Ovary (tissue), 9 donors: ENCODE measurements around the gene HEPACAM. TPM values are rescaled to one million over a fixed set of nuclear protein-coding genes. Genes with fewer than 3 reads are reported as not detected.
A peak's percentile ranks its signal among the peaks of the same experiment; 100 is the strongest.

Experiments used
- DNase-seq, 5 donors: peaks; one replicate each; pipeline ENCODE4 v3.0.0-alpha.2; 2019 to 2020
- H3K27ac ChIP-seq, 2 donors: fragments of 200-600 bp; one replicate each; pipeline versions ENCODE4 v1.5.1 to v1.8.0; 2019 to 2022
- H3K27me3 ChIP-seq: fragments of 200-600 bp; one replicate; pipeline ENCODE4 v1.8.0; 2022
- H3K36me3 ChIP-seq: fragments of 200-600 bp; sonication (generic); one replicate; pipeline ENCODE4 v1.5.1; 2019
- H3K4me1 ChIP-seq: one replicate; pipeline ENCODE4 v1.8.1; 2013; ENCODE audit warnings: mild to moderate bottlenecking, moderate library complexity; ENCODE audit not compliant: insufficient read depth
- H3K4me3 ChIP-seq: fragments of 200-600 bp; sonication (generic); one replicate; pipeline ENCODE4 v1.5.1; 2017
- H3K9me3 ChIP-seq, 2 donors: fragments of 200-600 bp in 1 of 2; sonication (generic) in 1 of 2; one replicate each; pipeline versions ENCODE4 v1.5.1 to v1.8.1; 2013 to 2019; ENCODE audit warnings: mild to moderate bottlenecking in 1 of 2, moderate library complexity in 1 of 2
- CTCF ChIP-seq, 3 donors: fragments of 450-650 bp in 2 of 3; fragments of 200-600 bp in 1 of 3; IDR thresholded peaks; one replicate each; pipeline versions ENCODE4 v1.5.1 to v1.8.0; 2016 to 2022; ENCODE audit warnings: antibody characterized with exemption in 3 of 3, mild to moderate bottlenecking in 1 of 3
- EP300 ChIP-seq: sonication (generic); formaldehyde crosslinking; IDR thresholded peaks from one replicate; pipeline ENCODE4 v1.6.1; 2017; ENCODE audit warnings: antibody characterized with exemption
- POLR2A ChIP-seq: fragments of 450-650 bp; IDR thresholded peaks from one replicate; pipeline ENCODE4 v1.6.1; 2017; ENCODE audit warnings: antibody characterized with exemption, mild to moderate bottlenecking, moderate library complexity
- WGBS, 3 donors: extraction: QIAGEN DNeasy Blood & Tissue Kit in 1 of 3; methylation state at CpG; one replicate each; pipeline versions ENCODE4 v1.1.5 to v1.1.7; 2013 to 2017; 5-methylcytosine and 5-hydroxymethylcytosine counted together
- intact Hi-C, 4 donors: fragments of 100-400 bp; cut with DNase I; formaldehyde crosslinking; loops; one replicate each; pipeline versions ENCODE4 v1.11.0 to v1.15.1; 2022 to 2023
- polyA plus RNA-seq, 2 donors: library from polyadenylated mRNA; stranded (reverse); fragments of 200-250 nt in 1 of 2; fragments of 350-450 nt in 1 of 2; fragmentation: Illumina TruSeq in 1 of 2; extraction: RNeasy Lipid Tissue Mini Kit (QIAGEN cat#74804) in 1 of 2; gene quantifications; one replicate each; pipeline ENCODE4 v1.2.3, GENCODE V29; 2013 to 2014
- total RNA-seq, 7 donors: library from RNA; depleted of rRNA in 2 of 7; stranded (reverse); fragments of >200 nt in 2 of 7; fragmentation: NEBNext Ultra II Directional in 3 of 7; extraction: Animal tissue kit (Norgen Biotek cat#: 25700) in 3 of 7; gene quantifications; one replicate each; pipeline versions ENCODE4 v1.1.0 to v1.2.4, GENCODE V29; 2016 to 2023
- donor health status: DM: no; HTN: no; CAD: no; lungs with moderate emphysema.
- donor health status: DM: no; HTN: no; CAD: no.
- donor health status: Bipolar disorder and iron deficiency.
- donor health status: DM: yes; HTN: yes; CAD: no.
- donor health status: DM: no; HTN: no; CAD: no.
- donor health status: DM: yes; HTN: yes; CAD: no.

The HEPACAM gene
- total and polyA plus RNA-seq, 9 donors, result 0.10 to 0.13 (median 0.10) TPM; not detected in 6

- no peak for TF ChIP-seq CTCF (IDR thresholded peaks at IDR 0.05)
- TF ChIP-seq EP300, result no peak
- no peak for TF ChIP-seq POLR2A
- 83 to 84% (median 83%) methylated on average over 20 of the region's 20 CpGs for WGBS, 3 donors
- Histone ChIP-seq H3K27me3 (no peaks in the 10 kb centered on the region), H3K4me3 (no peak overlapping the region), H3K27ac (peak overlapping the region; percentile 32 to 42), H3K36me3 (no peaks in the 10 kb centered on the region), H3K9me3 (no peaks in the 10 kb centered on the region), H3K4me1 (peaks cover 40% of the 10 kb centered on the region)
- no peak for DNase-seq
- intact Hi-C loops, result no loop called here
Observed at GRCh38 chr11:124895471-124895971, 40.3 kb downstream of the HEPACAM start.

GRCh38 chr11:124894606-124895430 lies 41.0 kb downstream of the HEPACAM start:
- TF ChIP-seq EP300 (no peak), POLR2A (no peak)
- Histone ChIP-seq H3K9me3 (no peaks in the 10 kb centered on the region), H3K4me1 (peaks cover 34% of the 10 kb centered on the region), H3K27ac (peak overlapping the region; percentile 32 to 42), H3K27me3 (no peaks in the 10 kb centered on the region), H3K36me3 (no peaks in the 10 kb centered on the region), H3K4me3 (no peak overlapping the region)
- intact Hi-C loops, result no loop called here
- DNase-seq, result no peak
- WGBS, 3 donors, result 65 to 70% (median 66%) methylated on average over 4 of the region's 4 CpGs

- peak overlapping the region in 1 of 2 donors; percentile 32 for H3K27ac ChIP-seq
- H3K36me3 ChIP-seq, result no peaks in the 10 kb centered on the region
- DNase-seq, result no peak
- intact Hi-C loops, result no loop called here
- H3K4me3 ChIP-seq, result no peak overlapping the region
- peaks cover 28% of the 10 kb centered on the region for H3K4me1 ChIP-seq
- TF ChIP-seq POLR2A (no peak), EP300 (no peak), CTCF (IDR thresholded peaks at IDR 0.05) (no peak)
- H3K9me3 ChIP-seq, result no peaks in the 10 kb centered on the region
- WGBS, 3 donors, result 86 to 96% (median 86%) methylated on average over 14 of the region's 14 CpGs
- H3K27me3 ChIP-seq, result no peaks in the 10 kb centered on the region
Observed at GRCh38 chr11:124893781-124894401, 42.0 kb downstream of the HEPACAM start.

- WGBS, 3 donors, result 84 to 90% (median 85%) methylated on average over 9 of the region's 9 CpGs
- no peak for TF ChIP-seq POLR2A
- TF ChIP-seq CTCF (IDR thresholded peaks at IDR 0.05), result no peak
- TF ChIP-seq EP300, result no peak
- Histone ChIP-seq H3K9me3 (no peaks in the 10 kb centered on the region), H3K4me3 (no peak overlapping the region), H3K36me3 (no peaks in the 10 kb centered on the region), H3K27ac (peak overlapping the region in 1 of 2 donors; percentile 24), H3K27me3 (no peaks in the 10 kb centered on the region), H3K4me1 (peaks cover 26% of the 10 kb centered on the region)
- intact Hi-C loops, result no loop called here
- no peak for DNase-seq
Observed at GRCh38 chr11:124892750-124893454, 42.9 kb downstream of the HEPACAM start.
